DOHH2 (cell line): ENCODE results near the gene DUOX1.
"Not testable (repeated sequence)": the region's sequence is repeated elsewhere in the genome, so short reads cannot be mapped to it uniquely, and the experiment has no call there.

ENCODE experiments used
- H3F3A ChIP-seq: fragments of 200-600 bp; sonication (generic), shearing (Covaris generic); 2 replicates; pipeline ENCODE4 v1.6.0; 2016; ENCODE audit warnings: antibody characterized with exemption, mild to moderate bottlenecking; ENCODE audit not compliant: control insufficient read depth, insufficient read depth
- H3K27ac ChIP-seq: fragments of 200-600 bp; sonication (generic); 2 replicates; pipeline ENCODE4 v1.5.1; 2014; ENCODE audit warnings: low read depth, mild to moderate bottlenecking, low read length, moderate library complexity
- H3K27me3 ChIP-seq: fragments of 200-600 bp; sonication (generic); 2 replicates; pipeline ENCODE4 v1.6.1; 2014; ENCODE audit warnings: mild to moderate bottlenecking, low read length, mixed read lengths; ENCODE audit not compliant: control insufficient read depth
- H3K36me3 ChIP-seq: fragments of 200-600 bp; sonication (generic); 2 replicates; pipeline ENCODE4 v1.6.1; 2014; ENCODE audit warnings: mild to moderate bottlenecking, low read length, moderate library complexity, mixed read lengths; ENCODE audit not compliant: control insufficient read depth
- H3K4me1 ChIP-seq: fragments of 200-600 bp; sonication (generic); 2 replicates; pipeline ENCODE4 v1.6.1; 2014; ENCODE audit warnings: mild to moderate bottlenecking, low read length, mixed read lengths; ENCODE audit not compliant: control insufficient read depth
- H3K4me2 ChIP-seq: fragments of 200-600 bp; sonication (generic); 2 replicates; pipeline ENCODE4 v1.6.0; 2014; ENCODE audit warnings: mild to moderate bottlenecking, low read length, moderate library complexity
- H3K4me3 ChIP-seq: fragments of 200-600 bp; sonication (generic); 2 replicates; pipeline ENCODE4 v1.5.1; 2014; ENCODE audit warnings: mild to moderate bottlenecking, low read length, mixed read lengths
- H3K79me2 ChIP-seq: fragments of 200-600 bp; sonication (generic); 2 replicates; pipeline ENCODE4 v1.6.1; 2014; ENCODE audit warnings: mild to moderate bottlenecking, low read length, mixed read lengths; ENCODE audit not compliant: control insufficient read depth
- H3K9me2 ChIP-seq: fragments of 200-600 bp; sonication (generic); replicated peaks from 2 replicates; pipeline ENCODE4 v1.6.1; 2014; ENCODE audit warnings: mild to moderate bottlenecking, low read length, mixed read lengths; ENCODE audit not compliant: control insufficient read depth
- H3K9me3 ChIP-seq: fragments of 200-600 bp; sonication (generic); 2 replicates; pipeline ENCODE4 v1.6.1; 2014; ENCODE audit warnings: antibody characterized with exemption, low read length, mixed read lengths; ENCODE audit not compliant: control insufficient read depth, insufficient read depth
- H4K20me1 ChIP-seq: fragments of 200-600 bp; sonication (generic); 2 replicates; pipeline ENCODE4 v1.6.0; 2014; ENCODE audit warnings: low read depth, mild to moderate bottlenecking, antibody characterized with exemption, low read length, moderate library complexity; ENCODE audit not compliant: control insufficient read depth, insufficient read depth
- CTCF ChIP-seq: fragments of 200-600 bp; sonication (generic); IDR thresholded peaks from one replicate; pipeline ENCODE4 v1.5.1; 2014; ENCODE audit warnings: antibody characterized with exemption, mild to moderate bottlenecking, low read depth, low read length; ENCODE audit not compliant: poor library complexity, severe bottlenecking
- EZH2phosphoT487 ChIP-seq: fragments of 200-600 bp; sonication (generic); IDR thresholded peaks from 2 replicates; pipeline ENCODE4 v1.6.1; 2017; ENCODE audit warnings: borderline replicate concordance, mild to moderate bottlenecking, antibody characterized with exemption, low read length, moderate library complexity, mixed read lengths

Gene DUOX1

GRCh38 chr15:45129651-45130129 lies at the start of gene DUOX1, which contains the start of gene DUOXA1:
TSS of gene DUOX1 (plus strand) at chr15:45129994. CDS start at chr15:45131967, 1,973 bp downstream.
TSS of gene DUOXA1 (minus strand) at chr15:45129879. CDS start at chr15:45123014, 6,865 bp downstream.
- H3K27ac ChIP-seq = no peak within 1 kb of the TSS
- H3K27me3 ChIP-seq = peaks cover 18% of the 10 kb centered on the region
- H3K9me3 ChIP-seq = no peaks in the 10 kb centered on the region
- H3K79me2 ChIP-seq = no peaks in the 10 kb centered on the region
- H3K9me2 ChIP-seq = no peaks in the 10 kb centered on the region
- no peaks in the 10 kb centered on the region for H3K4me1 ChIP-seq
- no peaks in the 10 kb centered on the region for H4K20me1 ChIP-seq
- no peak within 1 kb of the TSS for H3K4me3 ChIP-seq
- no peak within 1 kb of the TSS for H3K4me2 ChIP-seq
- H3F3A ChIP-seq = no peaks in the 10 kb centered on the region
- H3K36me3 ChIP-seq = no peaks in the 10 kb centered on the region
- no peak for TF ChIP-seq CTCF
- no peak for TF ChIP-seq EZH2phosphoT487

DNA sequence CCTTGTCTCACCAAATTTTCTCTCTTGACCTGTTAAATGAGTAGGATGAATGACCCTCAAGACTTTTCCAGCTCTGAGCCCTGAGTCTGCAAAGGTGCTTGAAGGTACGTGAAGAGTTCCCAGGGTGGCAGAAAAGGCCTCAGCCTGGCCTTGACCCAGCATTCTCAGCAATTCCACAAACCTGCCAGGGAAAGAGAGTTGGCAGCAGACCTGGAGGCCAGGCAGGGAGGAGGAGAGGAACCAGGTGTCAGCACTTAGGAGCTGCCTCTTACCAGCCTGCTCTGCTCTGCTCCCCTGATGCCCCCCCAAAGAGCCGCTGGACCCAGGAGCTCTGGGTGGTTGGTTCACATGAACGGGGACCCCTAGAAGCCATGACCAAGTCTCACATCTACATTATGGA lies 49.2 kb upstream of the DUOX1 start:
- H3K9me3 ChIP-seq, H4K20me1 ChIP-seq, H3K4me2 ChIP-seq, H3K36me3 ChIP-seq, H3F3A ChIP-seq, H3K4me1 ChIP-seq, H3K27me3 ChIP-seq, H3K79me2 ChIP-seq, H3K4me3 ChIP-seq, H3K27ac ChIP-seq, H3K9me2 ChIP-seq: not testable (repeated sequence)

DNA sequence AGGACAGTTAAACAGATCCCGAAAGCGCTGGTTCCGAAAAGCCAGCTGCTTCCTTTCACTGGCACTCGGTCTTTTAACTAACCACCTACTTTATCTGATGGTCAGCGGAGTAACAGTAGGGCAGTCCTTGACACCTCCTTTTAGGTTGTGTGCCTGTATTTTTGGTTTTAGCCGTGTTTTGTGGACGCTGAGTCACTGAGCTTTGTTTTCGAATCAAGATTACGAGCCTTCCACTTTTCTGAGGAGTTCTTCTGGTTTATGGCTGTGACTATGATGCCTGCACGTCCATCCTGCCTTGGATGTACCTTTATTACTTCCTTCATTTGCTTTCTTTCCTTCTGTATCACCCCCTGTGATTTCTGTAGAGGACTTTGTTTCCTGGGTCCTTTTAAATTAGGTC lies 47.4 kb upstream of the DUOX1 start:
- H3K4me3 ChIP-seq, H3K36me3 ChIP-seq, H3K27ac ChIP-seq, H3K9me2 ChIP-seq, H3K27me3 ChIP-seq, H3K4me2 ChIP-seq, H4K20me1 ChIP-seq, H3K4me1 ChIP-seq, H3K79me2 ChIP-seq, H3K9me3 ChIP-seq, H3F3A ChIP-seq: not testable (repeated sequence)

GRCh38 chr15:45083223-45083622 lies 46.6 kb upstream of the DUOX1 start:
- Histone ChIP-seq H3K36me3 (no peaks in the 10 kb centered on the region), H3K9me3 (no peaks in the 10 kb centered on the region), H3K4me3 (no peak overlapping the region), H3K4me1 (no peaks in the 10 kb centered on the region), H4K20me1 (no peaks in the 10 kb centered on the region), H3K27me3 (0 out of 2 replicates have a peak, but pooled peaks cover 3% of the 10 kb centered on the region), H3K9me2 (no peaks in the 10 kb centered on the region), H3F3A (no peaks in the 10 kb centered on the region), H3K27ac (no peak overlapping the region), H3K79me2 (no peaks in the 10 kb centered on the region), H3K4me2 (no peak overlapping the region)
- TF ChIP-seq CTCF (no peak), EZH2phosphoT487 (no peak)
